ENCODE measurements around the gene SPANXD.

The SPANXD gene

DNA sequence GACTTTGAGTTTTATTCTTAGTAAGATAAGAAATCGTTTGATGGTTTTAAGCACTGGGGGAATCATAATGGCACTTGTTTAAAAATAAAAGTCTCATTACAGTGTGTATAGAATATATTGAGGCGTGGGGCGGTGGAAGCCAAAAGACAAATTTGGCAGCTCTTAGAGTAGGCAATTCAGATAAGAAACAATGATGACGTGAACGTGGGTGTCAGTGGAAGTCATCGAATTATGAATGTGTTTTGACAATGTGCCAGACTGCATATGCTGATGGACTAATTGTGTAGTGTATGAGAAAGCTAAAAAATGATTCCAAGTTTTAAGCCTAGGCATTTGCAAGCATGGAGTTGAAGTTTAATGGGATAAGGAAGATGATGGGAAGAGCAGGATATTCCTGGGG lies 35.8 kb downstream of the SPANXD start:
- TF ChIP-seq YY1 (IDR thresholded peaks at IDR 0.05; ENCODE audit: low read depth): no peak
- TF ChIP-seq NFIC (IDR thresholded peaks at IDR 0.05): no peak
- no peak for TF ChIP-seq EP300 (IDR thresholded peaks at IDR 0.05; ENCODE audit: borderline replicate concordance)
- TF ChIP-seq CEBPB (IDR thresholded peaks at IDR 0.05): no peak
- no peak for TF ChIP-seq RAD21 (IDR thresholded peaks at IDR 0.05; ENCODE audit: low read depth)
- TF ChIP-seq TEAD4 (IDR thresholded peaks at IDR 0.05): no peak
- TF ChIP-seq, protein P1, sequence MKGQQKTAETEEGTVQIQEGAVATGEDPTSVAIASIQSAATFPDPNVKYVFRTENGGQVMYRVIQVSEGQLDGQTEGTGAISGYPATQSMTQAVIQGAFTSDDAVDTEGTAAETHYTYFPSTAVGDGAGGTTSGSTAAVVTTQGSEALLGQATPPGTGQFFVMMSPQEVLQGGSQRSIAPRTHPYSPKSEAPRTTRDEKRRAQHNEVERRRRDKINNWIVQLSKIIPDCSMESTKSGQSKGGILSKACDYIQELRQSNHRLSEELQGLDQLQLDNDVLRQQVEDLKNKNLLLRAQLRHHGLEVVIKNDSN (IDR thresholded peaks at IDR 0.05): no peak
- TF ChIP-seq EGR1 (IDR thresholded peaks at IDR 0.05): no peak
- TF ChIP-seq CREB1 (IDR thresholded peaks at IDR 0.05; ENCODE audit: low read depth): no peak
- no peak for TF ChIP-seq TCF12 (IDR thresholded peaks at IDR 0.05; ENCODE audit: low read depth)
- no peak for TF ChIP-seq TAF1 (IDR thresholded peaks at IDR 0.05; ENCODE audit: low read depth)
- no peak for TF ChIP-seq ZBTB7A (IDR thresholded peaks at IDR 0.05; ENCODE audit: low read depth)
- TF ChIP-seq, protein P2, sequence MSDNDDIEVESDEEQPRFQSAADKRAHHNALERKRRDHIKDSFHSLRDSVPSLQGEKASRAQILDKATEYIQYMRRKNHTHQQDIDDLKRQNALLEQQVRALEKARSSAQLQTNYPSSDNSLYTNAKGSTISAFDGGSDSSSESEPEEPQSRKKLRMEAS (IDR thresholded peaks at IDR 0.05): no peak
- TF ChIP-seq, protein P3, sequence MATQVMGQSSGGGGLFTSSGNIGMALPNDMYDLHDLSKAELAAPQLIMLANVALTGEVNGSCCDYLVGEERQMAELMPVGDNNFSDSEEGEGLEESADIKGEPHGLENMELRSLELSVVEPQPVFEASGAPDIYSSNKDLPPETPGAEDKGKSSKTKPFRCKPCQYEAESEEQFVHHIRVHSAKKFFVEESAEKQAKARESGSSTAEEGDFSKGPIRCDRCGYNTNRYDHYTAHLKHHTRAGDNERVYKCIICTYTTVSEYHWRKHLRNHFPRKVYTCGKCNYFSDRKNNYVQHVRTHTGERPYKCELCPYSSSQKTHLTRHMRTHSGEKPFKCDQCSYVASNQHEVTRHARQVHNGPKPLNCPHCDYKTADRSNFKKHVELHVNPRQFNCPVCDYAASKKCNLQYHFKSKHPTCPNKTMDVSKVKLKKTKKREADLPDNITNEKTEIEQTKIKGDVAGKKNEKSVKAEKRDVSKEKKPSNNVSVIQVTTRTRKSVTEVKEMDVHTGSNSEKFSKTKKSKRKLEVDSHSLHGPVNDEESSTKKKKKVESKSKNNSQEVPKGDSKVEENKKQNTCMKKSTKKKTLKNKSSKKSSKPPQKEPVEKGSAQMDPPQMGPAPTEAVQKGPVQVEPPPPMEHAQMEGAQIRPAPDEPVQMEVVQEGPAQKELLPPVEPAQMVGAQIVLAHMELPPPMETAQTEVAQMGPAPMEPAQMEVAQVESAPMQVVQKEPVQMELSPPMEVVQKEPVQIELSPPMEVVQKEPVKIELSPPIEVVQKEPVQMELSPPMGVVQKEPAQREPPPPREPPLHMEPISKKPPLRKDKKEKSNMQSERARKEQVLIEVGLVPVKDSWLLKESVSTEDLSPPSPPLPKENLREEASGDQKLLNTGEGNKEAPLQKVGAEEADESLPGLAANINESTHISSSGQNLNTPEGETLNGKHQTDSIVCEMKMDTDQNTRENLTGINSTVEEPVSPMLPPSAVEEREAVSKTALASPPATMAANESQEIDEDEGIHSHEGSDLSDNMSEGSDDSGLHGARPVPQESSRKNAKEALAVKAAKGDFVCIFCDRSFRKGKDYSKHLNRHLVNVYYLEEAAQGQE (IDR thresholded peaks at IDR 0.05; ENCODE audit: low read depth): no peak

DNA sequence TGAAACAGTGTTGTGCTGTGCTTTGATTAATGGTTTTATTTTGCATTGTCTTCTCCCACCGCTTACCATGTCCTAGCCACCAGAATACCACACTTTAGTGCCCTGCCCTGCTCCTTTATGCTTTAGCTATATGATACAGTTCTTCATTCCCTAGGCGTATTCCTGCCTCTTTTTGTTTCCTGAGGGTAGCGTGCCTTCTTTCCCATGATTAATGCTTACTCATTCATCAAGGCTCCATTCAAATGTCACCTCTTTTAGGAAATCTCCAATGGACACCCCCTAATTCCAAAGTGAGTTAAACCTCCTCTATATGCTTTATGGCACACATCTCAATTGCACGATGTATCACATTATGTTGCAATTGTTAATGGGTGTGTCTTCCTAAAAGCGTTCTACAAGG lies 46.3 kb downstream of the SPANXD start:
- TF ChIP-seq, protein P1 (IDR thresholded peaks at IDR 0.05): no peak
- no peak for TF ChIP-seq CREB1 (IDR thresholded peaks at IDR 0.05; ENCODE audit: low read depth)

Data from Ishikawa (cell line).